SH-SY5Y (cell line): Measurements from ENCODE around the gene KCTD20.

Experiments used
- GATA2 ChIP-seq: IDR thresholded peaks from 2 replicates; pipeline ENCODE4 v1.6.1; 2011; ENCODE audit warnings: mild to moderate bottlenecking, low read depth, low read length
- GATA3 ChIP-seq: IDR thresholded peaks from 2 replicates; pipeline ENCODE4 v1.6.1; 2011; ENCODE audit warnings: low read depth, mild to moderate bottlenecking, low read length, moderate library complexity

GRCh38 chr6:36492092-36492491 lies 49.3 kb downstream of the KCTD20 start:
- TF ChIP-seq GATA3 (no peak), GATA2 (no peak)
